Smooth muscle cell (in vitro differentiated cells): ENCODE data around the gene AFG1L. TPM values are rescaled to one million over a fixed set of nuclear protein-coding genes. Genes with fewer than 3 reads are reported as not detected.
A peak's percentile ranks its signal among the peaks of the same experiment; 100 is the strongest.

Experiments used
- DNase-seq: peaks from one replicate; lab custom pipeline; 2025; ENCODE audit not compliant: unreplicated experiment; lab: John Stamatoyannopoulos, UW
- H2AFZ ChIP-seq: fragments of 200-600 bp; sonication (generic); 2 replicates; pipeline ENCODE4 v1.6.0; 2016; ENCODE audit warnings: antibody characterized with exemption, low read depth, mild to moderate bottlenecking
- H3F3A ChIP-seq: fragments of 200-600 bp; sonication (generic); 2 replicates; pipeline ENCODE4 v1.6.0; 2017; ENCODE audit warnings: antibody characterized with exemption, low read depth
- H3K27ac ChIP-seq: fragments of 200-600 bp; sonication (generic); 2 replicates; pipeline ENCODE4 v1.5.1; 2016; ENCODE audit warnings: low read depth, mild to moderate bottlenecking
- H3K27me3 ChIP-seq: fragments of 200-600 bp; sonication (generic); 2 replicates; pipeline ENCODE4 v1.6.1; 2016; ENCODE audit warnings: low read depth, mild to moderate bottlenecking
- H3K36me3 ChIP-seq: fragments of 200-600 bp; sonication (generic); 2 replicates; pipeline ENCODE4 v1.5.1; 2016; ENCODE audit warnings: low read depth
- H3K4me1 ChIP-seq: fragments of 200-600 bp; sonication (generic); 2 replicates; pipeline ENCODE4 v1.5.1; 2016; ENCODE audit warnings: low read depth
- H3K4me2 ChIP-seq: fragments of 200-600 bp; sonication (generic); 2 replicates; pipeline ENCODE4 v1.6.0; 2016; ENCODE audit warnings: mild to moderate bottlenecking
- H3K4me3 ChIP-seq: fragments of 200-600 bp; sonication (generic); 2 replicates; pipeline ENCODE4 v1.5.1; 2016; ENCODE audit warnings: mild to moderate bottlenecking
- H3K79me2 ChIP-seq: fragments of 200-600 bp; sonication (generic); 2 replicates; pipeline ENCODE4 v1.6.0; 2016; ENCODE audit warnings: low read depth, mild to moderate bottlenecking
- H3K9ac ChIP-seq: fragments of 200-600 bp; sonication (generic); 2 replicates; pipeline ENCODE4 v1.6.0; 2016; ENCODE audit warnings: low read depth
- H3K9me3 ChIP-seq: fragments of 200-600 bp; sonication (generic); replicated peaks from 2 replicates; pipeline ENCODE4 v1.5.1; 2016; ENCODE audit warnings: low read depth
- H4K20me1 ChIP-seq: fragments of 200-600 bp; sonication (generic); 2 replicates; pipeline ENCODE4 v1.6.0; 2016; ENCODE audit warnings: low read depth
- WGBS: methylation state at CpG from one replicate; pipeline ENCODE4 v1.1.7; 2016; ENCODE audit warnings: low lambda C conversion rate; 5-methylcytosine and 5-hydroxymethylcytosine counted together
- polyA plus RNA-seq: library from polyadenylated mRNA; unstranded; fragments of >200 nt; fragmentation: Nextera tagmentation; extraction: Ambion mirVana; gene quantifications from 2 replicates; pipeline ENCODE4 v1.2.1, GENCODE V29; 2016
- total RNA-seq: library from RNA; depleted of rRNA; stranded (reverse); fragments of >200 nt; gene quantifications from 2 replicates; pipeline ENCODE4 v1.2.3, GENCODE V29; 2014
- TF ChIP-seq, protein P1 (sequence below): fragments of 200-600 bp; sonication (generic); IDR thresholded peaks from 2 replicates; pipeline ENCODE4 v1.5.1; 2017; ENCODE audit warnings: borderline replicate concordance, mild to moderate bottlenecking, antibody characterized with exemption; ENCODE audit not compliant: insufficient read depth, poor library complexity, severe bottlenecking

Gene AFG1L
- total and polyA plus RNA-seq, 2 experiments from 2014 or later: 4.0 to 5.7 TPM

DNA sequence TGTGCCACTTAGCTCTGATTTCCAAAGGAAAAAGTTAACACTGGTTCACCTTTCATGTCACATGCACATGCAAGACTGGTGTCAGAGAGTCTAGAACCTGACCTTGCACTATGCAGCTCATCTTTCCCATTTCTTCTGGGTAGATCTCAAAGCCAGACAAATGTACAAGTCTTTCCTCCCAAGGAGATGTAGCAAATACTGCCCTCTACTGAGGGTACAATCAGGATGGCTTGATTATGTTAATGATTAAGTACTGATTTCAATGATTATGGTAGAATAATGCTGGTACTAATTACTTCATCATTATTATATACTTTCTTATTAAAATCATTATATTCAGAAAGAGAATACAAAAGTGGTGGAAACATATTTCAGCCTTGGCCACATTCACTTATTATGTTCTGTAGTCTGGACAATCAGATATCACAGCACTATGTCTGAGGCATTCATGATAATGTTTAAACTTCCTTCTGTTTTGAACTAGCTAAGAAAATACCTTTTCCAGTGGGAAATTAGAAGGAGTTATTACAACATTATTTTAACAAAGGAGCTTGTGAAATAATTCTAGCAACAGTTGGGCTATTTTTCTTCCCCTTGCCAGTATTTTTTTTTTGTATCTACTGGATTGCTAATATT, 197.4 kb downstream of the AFG1L start:
- Histone ChIP-seq H3K27ac (no peak overlapping the region), H4K20me1 (no peaks in the 10 kb centered on the region), H3K36me3 (no peaks in the 10 kb centered on the region), H3K9ac (no peak overlapping the region), H3K4me3 (no peak overlapping the region), H3K9me3 (no peaks in the 10 kb centered on the region), H3K27me3 (no peaks in the 10 kb centered on the region), H3K4me2 (no peak overlapping the region), H3F3A (no peaks in the 10 kb centered on the region), H2AFZ (no peak overlapping the region), H3K4me1 (no peaks in the 10 kb centered on the region), H3K79me2 (no peaks in the 10 kb centered on the region)
- TF ChIP-seq, protein P1, sequence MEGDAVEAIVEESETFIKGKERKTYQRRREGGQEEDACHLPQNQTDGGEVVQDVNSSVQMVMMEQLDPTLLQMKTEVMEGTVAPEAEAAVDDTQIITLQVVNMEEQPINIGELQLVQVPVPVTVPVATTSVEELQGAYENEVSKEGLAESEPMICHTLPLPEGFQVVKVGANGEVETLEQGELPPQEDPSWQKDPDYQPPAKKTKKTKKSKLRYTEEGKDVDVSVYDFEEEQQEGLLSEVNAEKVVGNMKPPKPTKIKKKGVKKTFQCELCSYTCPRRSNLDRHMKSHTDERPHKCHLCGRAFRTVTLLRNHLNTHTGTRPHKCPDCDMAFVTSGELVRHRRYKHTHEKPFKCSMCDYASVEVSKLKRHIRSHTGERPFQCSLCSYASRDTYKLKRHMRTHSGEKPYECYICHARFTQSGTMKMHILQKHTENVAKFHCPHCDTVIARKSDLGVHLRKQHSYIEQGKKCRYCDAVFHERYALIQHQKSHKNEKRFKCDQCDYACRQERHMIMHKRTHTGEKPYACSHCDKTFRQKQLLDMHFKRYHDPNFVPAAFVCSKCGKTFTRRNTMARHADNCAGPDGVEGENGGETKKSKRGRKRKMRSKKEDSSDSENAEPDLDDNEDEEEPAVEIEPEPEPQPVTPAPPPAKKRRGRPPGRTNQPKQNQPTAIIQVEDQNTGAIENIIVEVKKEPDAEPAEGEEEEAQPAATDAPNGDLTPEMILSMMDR: peak; percentile 57
- no peak for DNase-seq

DNA sequence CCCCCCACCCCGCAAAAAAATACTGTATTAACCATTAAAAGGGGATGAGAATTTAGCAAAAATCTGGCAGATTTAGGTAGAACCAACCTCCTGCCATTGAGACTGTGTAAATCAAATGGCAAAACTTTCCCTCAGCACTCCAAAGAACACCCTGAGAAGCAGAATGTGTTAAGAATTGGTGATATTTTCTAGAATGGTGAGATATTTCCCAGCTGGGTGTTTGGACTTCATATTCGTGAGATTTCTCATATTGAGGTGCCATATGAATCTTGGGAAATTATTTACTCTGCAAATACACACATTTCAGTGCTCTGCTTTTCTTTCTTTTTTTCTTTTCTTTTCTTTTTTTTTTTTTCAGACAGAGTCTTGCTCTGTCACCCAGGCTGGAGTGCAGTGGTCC, 199.6 kb downstream of the AFG1L start:
- Histone ChIP-seq H3K4me1 (no peaks in the 10 kb centered on the region), H3K27ac (no peak overlapping the region), H3K27me3 (no peaks in the 10 kb centered on the region), H3K9ac (no peak overlapping the region), H3K4me2 (no peak overlapping the region), H3K79me2 (no peaks in the 10 kb centered on the region), H3K9me3 (no peaks in the 10 kb centered on the region), H3F3A (no peaks in the 10 kb centered on the region), H3K36me3 (no peaks in the 10 kb centered on the region), H3K4me3 (no peak overlapping the region), H2AFZ (no peak overlapping the region), H4K20me1 (no peaks in the 10 kb centered on the region)
- 87% methylated on average over 2 of the region's 2 CpGs for WGBS
- no peak for DNase-seq
- TF ChIP-seq, protein P1: no peak

DNA sequence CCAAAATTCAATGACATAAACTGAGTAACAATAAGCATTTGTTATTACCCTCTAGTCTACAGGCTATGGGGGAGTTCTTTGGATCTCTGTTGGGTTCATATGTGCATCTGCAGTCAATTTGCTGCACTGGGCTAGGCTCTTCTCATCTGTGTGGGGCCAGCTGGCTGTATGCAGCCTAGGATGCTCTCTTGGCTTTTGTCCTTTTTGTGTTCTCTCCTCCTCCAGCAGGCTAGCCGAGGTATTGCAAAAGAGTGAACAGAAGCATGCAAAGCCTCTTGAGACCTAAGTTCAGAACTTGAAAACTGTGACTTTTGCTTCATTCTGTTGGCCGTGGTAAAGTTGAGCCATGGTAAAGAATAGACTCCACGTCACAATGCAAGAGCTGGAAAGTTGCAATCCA, 203.0 kb downstream of the AFG1L start:
- no peaks in the 10 kb centered on the region for H3K36me3 ChIP-seq
- TF ChIP-seq, protein P1: peak; percentile 33
- DNase-seq: no peak

DNA sequence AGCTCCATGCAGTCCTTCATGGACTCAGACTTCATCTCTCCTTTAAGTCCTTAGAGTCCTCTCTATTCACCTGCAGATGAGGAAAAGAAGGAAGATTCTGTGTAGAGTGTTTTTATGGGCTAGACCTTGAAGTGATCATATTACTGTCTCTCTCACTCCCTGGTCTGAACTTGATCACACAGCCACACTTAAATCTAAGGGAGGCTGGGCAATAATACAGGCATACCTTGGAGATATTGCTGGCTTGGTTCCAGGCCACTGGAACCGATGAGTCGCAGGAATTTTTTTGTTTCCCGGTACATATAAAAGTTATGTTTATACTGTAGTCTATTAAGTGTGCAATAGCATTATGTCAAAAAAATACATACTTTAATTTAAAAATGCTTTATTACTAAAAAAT, 206.7 kb downstream of the AFG1L start:
- no peak for DNase-seq
- TF ChIP-seq, protein P1: no peak
- WGBS: 82% methylated on average over 3 of the region's 3 CpGs

More for the DNA sequence above, 203.0 kb downstream of the AFG1L start:
- Histone ChIP-seq H3K79me2 (no peaks in the 10 kb centered on the region), H3K9me3 (no peaks in the 10 kb centered on the region), H3K9ac (no peak overlapping the region), H3K4me3 (no peak overlapping the region), H3K4me1 (no peaks in the 10 kb centered on the region), H3K27ac (no peak overlapping the region), H4K20me1 (no peaks in the 10 kb centered on the region), H3K4me2 (no peak overlapping the region), H3F3A (no peaks in the 10 kb centered on the region), H3K27me3 (no peaks in the 10 kb centered on the region), H2AFZ (no peak overlapping the region)
- WGBS: 45% methylated on average over 3 of the region's 3 CpGs

More for the DNA sequence above, 206.7 kb downstream of the AFG1L start:
- Histone ChIP-seq H3K27ac (no peak overlapping the region), H3K4me1 (no peaks in the 10 kb centered on the region), H3K79me2 (no peaks in the 10 kb centered on the region), H3K4me3 (no peak overlapping the region), H2AFZ (no peak overlapping the region), H3K27me3 (no peaks in the 10 kb centered on the region), H3K9me3 (no peaks in the 10 kb centered on the region), H3K36me3 (no peaks in the 10 kb centered on the region), H4K20me1 (no peaks in the 10 kb centered on the region), H3K4me2 (no peak overlapping the region), H3K9ac (no peak overlapping the region), H3F3A (no peaks in the 10 kb centered on the region)
